Prostate gland (tissue), 2 donors: ENCODE data around the gene PPP1R36. TPM values are rescaled to one million over a fixed set of nuclear protein-coding genes. Genes with fewer than 3 reads are reported as not detected.

Experiments used
- DNase-seq: peaks from one replicate; pipeline ENCODE4 v3.0.0-alpha.2; 2019; ENCODE audit warnings: low spot score
- H3K27ac ChIP-seq, 2 donors: fragments of 200-600 bp; sonication (generic); 2 replicates each; pipeline ENCODE4 v1.5.1; 2017 to 2019
- H3K27me3 ChIP-seq: fragments of 200-600 bp; sonication (generic); replicated peaks from 2 replicates; pipeline ENCODE4 v1.5.1; 2019; ENCODE audit not compliant: insufficient read depth
- H3K36me3 ChIP-seq, 2 donors: fragments of 200-600 bp; sonication (generic); 1 replicate in 1 of 2; 2 replicates in 1 of 2; pipeline versions ENCODE4 v1.5.1 to v1.8.1; 2017 to 2019
- H3K4me1 ChIP-seq: fragments of 200-600 bp; sonication (generic); replicated peaks from 2 replicates; pipeline ENCODE4 v1.5.1; 2019
- H3K4me3 ChIP-seq, 2 donors: fragments of 200-600 bp; sonication (generic); 2 replicates each; pipeline ENCODE4 v1.5.1; 2017 to 2019
- H3K9me3 ChIP-seq: fragments of 200-600 bp; sonication (generic); 2 replicates; pipeline ENCODE4 v1.5.1; 2017
- CTCF ChIP-seq, 4 experiments: fragments of 200-600 bp in 2 of 4; fragments of 450-650 bp in 2 of 4; sonication (generic) in 2 of 4; IDR thresholded peaks; 1 replicate in 3 of 4; 2 replicates in 1 of 4; pipeline ENCODE4 v1.5.1; 2016 to 2019; ENCODE audit warnings: antibody characterized with exemption in 4 of 4, mild to moderate bottlenecking in 2 of 4, moderate library complexity in 2 of 4
- POLR2A ChIP-seq: fragments of 450-650 bp; IDR thresholded peaks from one replicate; pipeline ENCODE4 v1.6.1; 2016; ENCODE audit warnings: antibody characterized with exemption, mild to moderate bottlenecking
- POLR2AphosphoS5 ChIP-seq: sonication (generic); formaldehyde crosslinking; IDR thresholded peaks from one replicate; pipeline ENCODE4 v1.6.1; 2017; ENCODE audit warnings: antibody characterized with exemption
- WGBS: methylation state at CpG from one replicate; pipeline ENCODE4 v1.1.5; 2018; 5-methylcytosine and 5-hydroxymethylcytosine counted together
- intact Hi-C: fragments of 100-400 bp; cut with DNase I; formaldehyde crosslinking; loops from one replicate; pipeline ENCODE4 v1.14.2; 2022
- small RNA-seq, 2 donors: library from RNA; depleted of rRNA; stranded (forward); fragments of <200 nt; gene quantifications; one replicate each; pipeline ENCODE3, GENCODE V24; 2016
- total RNA-seq, 2 donors: library from RNA; depleted of rRNA; stranded (reverse); fragments of >200 nt; gene quantifications; one replicate each; pipeline ENCODE4 v1.1.0, GENCODE V29; 2016

The PPP1R36 gene
- total RNA-seq, 2 donors from 2014 or later = 2.0 to 8.6 TPM

GRCh38 chr14:64637735-64638473 lies 88.1 kb downstream of the PPP1R36 start:
- intact Hi-C loops = loop anchor here (10.0 kb wide), 1 partner anchor 293 kb away; no protein-coding TSS in a partner anchor
- no peaks in the 10 kb centered on the region for H3K4me1 ChIP-seq

GRCh38 chr14:64638625-64639024 lies 88.9 kb downstream of the PPP1R36 start:
- DNase-seq = no peak
- Histone ChIP-seq H3K4me1 (no peaks in the 10 kb centered on the region), H3K36me3 (no peaks in the 10 kb centered on the region), H3K27ac (no peak overlapping the region), H3K4me3 (no peak overlapping the region), H3K27me3 (no peaks in the 10 kb centered on the region), H3K9me3 (no peaks in the 10 kb centered on the region)
- TF ChIP-seq CTCF (IDR thresholded peaks at IDR 0.05) (no peak), POLR2AphosphoS5 (no peak), POLR2A (no peak)
- WGBS = 89% methylated on average over 2 of the region's 2 CpGs
- intact Hi-C loops = loop anchor here (10.0 kb wide), 1 partner anchor 294 kb away; no protein-coding TSS in a partner anchor

More at GRCh38 chr14:64637735-64638473, 88.1 kb downstream of the PPP1R36 start:
- Histone ChIP-seq H3K4me3 (no peak overlapping the region), H3K27me3 (no peaks in the 10 kb centered on the region), H3K27ac (no peak overlapping the region), H3K9me3 (no peaks in the 10 kb centered on the region), H3K36me3 (no peaks in the 10 kb centered on the region)
- WGBS = 76% methylated on average over 9 of the region's 9 CpGs
- DNase-seq = no peak
- TF ChIP-seq POLR2AphosphoS5 (no peak), CTCF (IDR thresholded peaks at IDR 0.05) (no peak), POLR2A (no peak)

Small RNA genes lying within 50 kb of the gene (small RNA-seq; reads per million reads assigned to genes)
- gene AL049869.4 = 0 reads per million in 2 donors

Other genes with a start within 250 kb of the PPP1R36 start
- 10 to 100 TPM; 26.1 to 34.7 TPM for gene MTHFD1, start 161.6 kb upstream of the PPP1R36 start, total RNA-seq
- under 1 TPM; 0.51 to 0.82 TPM for gene AKAP5, start 84.5 kb upstream of the PPP1R36 start, total RNA-seq
- 10 to 100 TPM; 10.2 to 20.2 TPM for gene ZBTB25, start 46.1 kb upstream of the PPP1R36 start, total RNA-seq
- 10 to 100 TPM; 56.5 to 74.3 TPM for gene ZBTB1, start 45.2 kb upstream of the PPP1R36 start, total RNA-seq
- gene HSPA2, start 9.2 kb upstream of the PPP1R36 start, total RNA-seq = 10 to 100 TPM; 35.9 to 59.9 TPM
- 10 to 100 TPM; 57.8 to 69.7 TPM for gene PLEKHG3, start 154.5 kb downstream of the PPP1R36 start, total RNA-seq